Measurements from ENCODE around the gene PNMA8B. TPM values are rescaled to one million over a fixed set of nuclear protein-coding genes. Genes with fewer than 3 reads are reported as not detected.
A peak's percentile ranks its signal among the peaks of the same experiment; 100 is the strongest.

PNMA8B gene
- total RNA-seq, 2 donors from 2014 or later = 0.96 to 3.1 TPM

GRCh38 chr19:46492841-46493235, 2.8 kb downstream of the PNMA8B start:
- H3K27ac ChIP-seq = no peak overlapping the region
- TF ChIP-seq POLR2A (IDR thresholded peaks at IDR 0.05) (no peak), POLR2AphosphoS5 (IDR thresholded peaks at IDR 0.05) (no peak), CTCF (IDR thresholded peaks at IDR 0.05) (no peak)

GRCh38 chr19:46491975-46492682, 3.5 kb downstream of the PNMA8B start:
- 78% methylated on average over 16 of the region's 18 CpGs for WGBS
- DNase-seq (ENCODE audit: low spot score) = no peak
- TF ChIP-seq POLR2AphosphoS5 (IDR thresholded peaks at IDR 0.05) (no peak), POLR2A (IDR thresholded peaks at IDR 0.05) (no peak), CTCF (IDR thresholded peaks at IDR 0.05) (no peak)
- no peak overlapping the region for H3K27ac ChIP-seq
- intact Hi-C loops (cut with DNase I) = no loop called here
- H3K4me3 ChIP-seq = no peak overlapping the region
- no peaks in the 10 kb centered on the region for H3K9me3 ChIP-seq
- H3K4me1 ChIP-seq (replicated peaks) = no peaks in the 10 kb centered on the region
- H3K27me3 ChIP-seq (replicated peaks; ENCODE audit: insufficient read depth) = peaks cover 3% of the 10 kb centered on the region
- no peaks in the 10 kb centered on the region for H3K36me3 ChIP-seq

More at GRCh38 chr19:46492841-46493235, 2.8 kb downstream of the PNMA8B start:
- intact Hi-C loops (cut with DNase I) = no loop called here
- Histone ChIP-seq H3K4me3 (peak overlapping the region; percentile 21 to 25), H3K36me3 (no peaks in the 10 kb centered on the region), H3K4me1 (replicated peaks) (no peaks in the 10 kb centered on the region), H3K9me3 (no peaks in the 10 kb centered on the region), H3K27me3 (replicated peaks; ENCODE audit: insufficient read depth) (peaks cover 3% of the 10 kb centered on the region)
- DNase-seq (ENCODE audit: low spot score) = no peak
- WGBS = 44% methylated on average over 17 of the region's 17 CpGs

- Histone ChIP-seq H3K9me3 (no peaks in the 10 kb centered on the region), H3K36me3 (no peaks in the 10 kb centered on the region), H3K4me1 (replicated peaks) (no peaks in the 10 kb centered on the region), H3K27me3 (replicated peaks; ENCODE audit: insufficient read depth) (peaks cover 3% of the 10 kb centered on the region), H3K4me3 (no peak overlapping the region), H3K27ac (no peak overlapping the region)
- DNase-seq (ENCODE audit: low spot score) = no peak
- TF ChIP-seq POLR2AphosphoS5 (IDR thresholded peaks at IDR 0.05) (no peak), CTCF (IDR thresholded peaks at IDR 0.05) (no peak), POLR2A (IDR thresholded peaks at IDR 0.05) (no peak)
- 89% methylated on average over 9 of the region's 9 CpGs for WGBS
- intact Hi-C loops (cut with DNase I) = no loop called here
These were observed 4.9 kb downstream of the PNMA8B start for GRCh38 chr19:46490774-46491173.

GRCh38 chr19:46489445-46490272, 6.0 kb downstream of the PNMA8B start:
- TF ChIP-seq POLR2AphosphoS5 (IDR thresholded peaks at IDR 0.05) (no peak), CTCF (IDR thresholded peaks at IDR 0.05) (no peak), POLR2A (IDR thresholded peaks at IDR 0.05) (no peak)
- Histone ChIP-seq H3K36me3 (no peaks in the 10 kb centered on the region), H3K27ac (no peak overlapping the region), H3K27me3 (replicated peaks; ENCODE audit: insufficient read depth) (peaks cover 3% of the 10 kb centered on the region), H3K4me3 (no peak overlapping the region), H3K9me3 (no peaks in the 10 kb centered on the region), H3K4me1 (replicated peaks) (no peaks in the 10 kb centered on the region)
- WGBS = 25% methylated on average over 52 of the region's 52 CpGs
- DNase-seq (ENCODE audit: low spot score) = no peak
- intact Hi-C loops (cut with DNase I) = loop anchor here (2.0 to 5.0 kb wide), 2 partner anchors 23 to 207 kb away; no protein-coding TSS in a partner anchor
